Activated naive CD4-positive, alpha-beta T cell treated with anti-CD3 and anti-CD28 coated beads, Interleukin-2, amount 10 ng/mL, durations not matched to agents 7 days and 5 days (primary cell): Measurements from ENCODE around the gene KLHL29.

Experiments used
- CTCF ChIA-PET: fragments of 350-600 bp; sonication (Branson Sonifier 250); formaldehyde crosslinking; loops from one replicate; lab custom pipeline; 2021; ENCODE audit warnings: antibody characterized with exemption; lab: Charles Lee
- DNase-seq: peaks from one replicate; pipeline ENCODE4 v3.0.0-alpha.2; 2020
- H3K27ac Mint-ChIP-seq: one replicate; pipeline ENCODE4 v1.8.0; 2021; ENCODE audit warnings: mild to moderate bottlenecking, moderate library complexity, mixed read lengths
- H3K27me3 Mint-ChIP-seq: one replicate; pipeline ENCODE4 v1.8.0; 2021; ENCODE audit warnings: mild to moderate bottlenecking, mixed read lengths
- H3K36me3 Mint-ChIP-seq: one replicate; pipeline ENCODE4 v1.8.0; 2021; ENCODE audit warnings: mixed read lengths
- H3K4me1 Mint-ChIP-seq: one replicate; pipeline ENCODE4 v1.8.0; 2021; ENCODE audit warnings: mixed read lengths
- H3K4me3 Mint-ChIP-seq: one replicate; pipeline ENCODE4 v1.8.0; 2021; ENCODE audit warnings: mild to moderate bottlenecking, moderate library complexity, mixed read lengths
- H3K9me3 Mint-ChIP-seq: one replicate; pipeline ENCODE4 v1.8.0; 2021; ENCODE audit warnings: mixed read lengths

KLHL29 gene

GRCh38 chr2:23480957-23481797 is 96.2 kb downstream of the KLHL29 start:
- peaks cover 65% of the 10 kb centered on the region for H3K27me3 Mint-ChIP-seq
- H3K4me1 Mint-ChIP-seq, result no peaks in the 10 kb centered on the region
- DNase-seq, result no peak
- H3K9me3 Mint-ChIP-seq, result no peaks in the 10 kb centered on the region
- no peak overlapping the region for H3K27ac Mint-ChIP-seq
- H3K36me3 Mint-ChIP-seq, result no peaks in the 10 kb centered on the region
- CTCF ChIA-PET, result no interaction called here
- H3K4me3 Mint-ChIP-seq, result no peak overlapping the region

- H3K4me3 Mint-ChIP-seq, result no peak overlapping the region
- CTCF ChIA-PET, result no interaction called here
- H3K27ac Mint-ChIP-seq, result no peak overlapping the region
- peaks cover 67% of the 10 kb centered on the region for H3K27me3 Mint-ChIP-seq
- H3K9me3 Mint-ChIP-seq, result no peaks in the 10 kb centered on the region
- DNase-seq, result no peak
- no peaks in the 10 kb centered on the region for H3K4me1 Mint-ChIP-seq
- H3K36me3 Mint-ChIP-seq, result no peaks in the 10 kb centered on the region
Measured at GRCh38 chr2:23482188-23482587, 97.2 kb downstream of the KLHL29 start.

- CTCF ChIA-PET, result no interaction called here
- Mint-ChIP-seq H3K36me3 (no peaks in the 10 kb centered on the region), H3K4me1 (peaks cover 3% of the 10 kb centered on the region), H3K27me3 (peaks cover 63% of the 10 kb centered on the region), H3K9me3 (no peaks in the 10 kb centered on the region), H3K4me3 (no peak overlapping the region), H3K27ac (no peak overlapping the region)
- no peak for DNase-seq
Measured at GRCh38 chr2:23482607-23483006, 97.6 kb downstream of the KLHL29 start.

GRCh38 chr2:23483791-23484190 is 98.8 kb downstream of the KLHL29 start:
- Mint-ChIP-seq H3K27me3 (peaks cover 59% of the 10 kb centered on the region), H3K36me3 (no peaks in the 10 kb centered on the region)
- CTCF ChIA-PET, result no interaction called here

GRCh38 chr2:23484275-23484674 is 99.3 kb downstream of the KLHL29 start:
- Mint-ChIP-seq H3K36me3 (no peaks in the 10 kb centered on the region), H3K9me3 (no peaks in the 10 kb centered on the region), H3K27ac (no peak overlapping the region), H3K27me3 (peaks cover 54% of the 10 kb centered on the region), H3K4me1 (peaks cover 19% of the 10 kb centered on the region), H3K4me3 (no peak overlapping the region)
- DNase-seq, result no peak
- CTCF ChIA-PET, result no interaction called here

More at GRCh38 chr2:23483791-23484190, 98.8 kb downstream of the KLHL29 start:
- DNase-seq, result no peak
- no peak overlapping the region for H3K4me3 Mint-ChIP-seq
- H3K9me3 Mint-ChIP-seq, result no peaks in the 10 kb centered on the region
- H3K4me1 Mint-ChIP-seq, result peaks cover 15% of the 10 kb centered on the region
- no peak overlapping the region for H3K27ac Mint-ChIP-seq

GRCh38 chr2:23484767-23485166 is 99.8 kb downstream of the KLHL29 start:
- Mint-ChIP-seq H3K9me3 (no peaks in the 10 kb centered on the region), H3K27ac (no peak overlapping the region), H3K27me3 (peaks cover 49% of the 10 kb centered on the region), H3K4me3 (no peak overlapping the region), H3K36me3 (no peaks in the 10 kb centered on the region), H3K4me1 (peaks cover 24% of the 10 kb centered on the region)
- DNase-seq, result no peak
- CTCF ChIA-PET, result no interaction called here

DNA sequence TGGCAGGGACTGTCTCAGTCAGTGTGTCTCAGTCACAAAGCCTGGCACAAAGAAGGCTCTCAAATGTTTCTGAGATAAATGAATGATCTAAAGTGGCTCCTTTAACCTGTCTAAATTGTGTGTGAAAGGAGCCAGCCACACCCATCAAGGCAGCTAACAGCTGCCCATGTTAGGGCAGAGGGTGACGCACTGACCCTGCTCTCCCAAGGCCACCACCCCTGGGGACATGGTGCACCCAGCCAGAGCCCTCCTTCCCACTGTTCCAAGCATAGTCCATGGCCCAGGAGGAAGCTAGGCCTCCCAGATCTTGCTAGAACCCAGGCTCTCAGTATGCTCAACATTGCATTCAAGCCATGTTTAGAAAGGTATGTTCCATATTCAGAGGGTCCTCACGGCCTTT is 100.3 kb downstream of the KLHL29 start:
- Mint-ChIP-seq H3K4me1 (peaks cover 29% of the 10 kb centered on the region), H3K27me3 (peaks cover 44% of the 10 kb centered on the region), H3K27ac (no peak overlapping the region), H3K9me3 (no peaks in the 10 kb centered on the region), H3K36me3 (no peaks in the 10 kb centered on the region), H3K4me3 (no peak overlapping the region)
- CTCF ChIA-PET, result no interaction called here
- DNase-seq, result no peak

- no peak overlapping the region for H3K27ac Mint-ChIP-seq
- CTCF ChIA-PET, result no interaction called here
- H3K36me3 Mint-ChIP-seq, result no peaks in the 10 kb centered on the region
- DNase-seq, result no peak
- H3K4me1 Mint-ChIP-seq, result peaks cover 37% of the 10 kb centered on the region
- no peaks in the 10 kb centered on the region for H3K9me3 Mint-ChIP-seq
- peaks cover 40% of the 10 kb centered on the region for H3K27me3 Mint-ChIP-seq
- no peak overlapping the region for H3K4me3 Mint-ChIP-seq
Measured at GRCh38 chr2:23485841-23486683, 101.1 kb downstream of the KLHL29 start.

DNA sequence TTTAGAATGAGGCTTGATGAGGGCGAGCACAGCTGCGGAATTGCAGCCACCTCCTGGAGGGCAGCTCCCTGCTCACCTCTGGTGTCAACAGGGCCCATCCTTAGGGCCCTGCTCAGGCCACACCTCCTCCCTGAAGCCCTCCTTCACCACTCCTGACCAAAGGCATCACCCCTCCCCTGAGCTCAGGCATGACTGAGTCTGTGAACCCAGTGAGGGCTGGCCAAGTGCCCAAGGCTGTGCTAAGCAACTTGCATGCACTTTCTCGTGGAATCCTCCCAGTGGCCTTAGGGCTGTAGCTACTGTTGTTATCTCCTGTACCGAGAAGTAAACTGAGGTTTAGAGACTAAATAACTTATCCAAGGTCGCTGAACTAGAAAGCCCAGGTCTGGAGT is 101.7 kb downstream of the KLHL29 start:
- peaks cover 1% of the 10 kb centered on the region for H3K36me3 Mint-ChIP-seq

GRCh38 chr2:23487735-23488492 is 102.9 kb downstream of the KLHL29 start:
- no peaks in the 10 kb centered on the region for H3K9me3 Mint-ChIP-seq
- peaks cover 1% of the 10 kb centered on the region for H3K36me3 Mint-ChIP-seq
- H3K27ac Mint-ChIP-seq, result no peak overlapping the region
- H3K27me3 Mint-ChIP-seq, result peaks cover 43% of the 10 kb centered on the region
- CTCF ChIA-PET, result no interaction called here
- H3K4me3 Mint-ChIP-seq, result no peak overlapping the region
- no peak for DNase-seq
- peaks cover 55% of the 10 kb centered on the region for H3K4me1 Mint-ChIP-seq

More for the DNA sequence above, 101.7 kb downstream of the KLHL29 start:
- no peak overlapping the region for H3K4me3 Mint-ChIP-seq
- CTCF ChIA-PET, result no interaction called here
- H3K9me3 Mint-ChIP-seq, result no peaks in the 10 kb centered on the region
- no peak overlapping the region for H3K27ac Mint-ChIP-seq
- H3K4me1 Mint-ChIP-seq, result peaks cover 43% of the 10 kb centered on the region
- peaks cover 36% of the 10 kb centered on the region for H3K27me3 Mint-ChIP-seq
- DNase-seq, result no peak

DNA sequence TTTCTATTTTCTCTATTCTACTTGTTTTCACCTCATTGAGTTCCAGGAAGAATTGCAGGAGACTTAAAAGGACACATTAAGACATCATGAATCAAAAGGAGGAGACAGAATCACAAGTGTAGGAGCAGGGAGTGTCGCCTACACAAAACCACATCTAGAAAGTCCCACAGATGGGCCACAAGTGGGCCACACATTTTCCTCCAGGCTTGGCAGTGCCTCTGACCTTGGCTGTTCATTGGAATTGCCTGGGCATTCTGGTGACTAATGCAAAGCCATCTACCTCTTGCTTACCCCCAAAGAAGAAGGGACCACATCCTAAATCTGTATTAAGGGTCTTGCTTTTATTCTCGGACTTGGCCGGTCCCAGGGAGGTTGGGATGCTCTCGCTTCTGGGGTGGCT is 103.6 kb downstream of the KLHL29 start:
- Mint-ChIP-seq H3K9me3 (no peaks in the 10 kb centered on the region), H3K27ac (no peak overlapping the region), H3K4me1 (peaks cover 58% of the 10 kb centered on the region), H3K4me3 (no peak overlapping the region), H3K27me3 (peaks cover 45% of the 10 kb centered on the region), H3K36me3 (peaks cover 1% of the 10 kb centered on the region)
- CTCF ChIA-PET, result no interaction called here
- no peak for DNase-seq

- peaks cover 3% of the 10 kb centered on the region for H3K36me3 Mint-ChIP-seq
- peak overlapping the region; percentile 37 for H3K4me3 Mint-ChIP-seq
- DNase-seq, result peak; percentile 57
- CTCF ChIA-PET, result no interaction called here
- peaks cover 42% of the 10 kb centered on the region for H3K27me3 Mint-ChIP-seq
- peaks cover 60% of the 10 kb centered on the region for H3K4me1 Mint-ChIP-seq
- no peaks in the 10 kb centered on the region for H3K9me3 Mint-ChIP-seq
- H3K27ac Mint-ChIP-seq, result peak overlapping the region; percentile 87
Measured at GRCh38 chr2:23489471-23490322, 104.7 kb downstream of the KLHL29 start.

GRCh38 chr2:23491591-23492336 is 106.8 kb downstream of the KLHL29 start:
- Mint-ChIP-seq H3K4me1 (peaks cover 75% of the 10 kb centered on the region), H3K9me3 (no peaks in the 10 kb centered on the region), H3K36me3 (peaks cover 3% of the 10 kb centered on the region), H3K4me3 (no peak overlapping the region), H3K27me3 (peaks cover 43% of the 10 kb centered on the region), H3K27ac (no peak overlapping the region)
- no peak for DNase-seq
- CTCF ChIA-PET, result no interaction called here
